ENCODE results near the gene REXO4. TPM values are rescaled to one million over a fixed set of nuclear protein-coding genes. Genes with fewer than 3 reads are reported as not detected.

The REXO4 gene
- total and polyA plus RNA-seq, 9 of the 15 experiments (the other 6 are each of a cell fraction or from before 2014, with no cell fraction given) = 3.4 to 72.9 (median 31.1) TPM

GRCh38 chr9:133375724-133376654 is 41.8 kb downstream of the REXO4 start, which contains the start of the genes STKLD1 and SURF4 (continued):
- TF ChIP-seq DPF2 (IDR thresholded peaks at IDR 0.05) (no peak), SMARCA5 (IDR thresholded peaks at IDR 0.05) (no peak), ZNF407 (IDR thresholded peaks at IDR 0.05; ENCODE audit: low read depth) (no peak), CXXC5 (CRISPR knock-in tag; IDR thresholded peaks at IDR 0.05) (peak; percentile 97), SIRT6 (IDR thresholded peaks at IDR 0.05; ENCODE audit: low read depth, low read length) (no peak), XRCC5 (IDR thresholded peaks at IDR 0.05; ENCODE audit: low read depth, low read length) (0 out of 2 replicates have a peak, but pooled peaks have one; percentile 44), ZNF324 (CRISPR knock-in tag; IDR thresholded peaks at IDR 0.05) (no peak), ZNF124 (CRISPR knock-in tag; IDR thresholded peaks at IDR 0.05) (no peak; the same call in 1 of the 2 replicates), RBM17 (IDR thresholded peaks at IDR 0.05; ENCODE audit: borderline replicate concordance, low read depth, low read length) (no peak), MCM3 (IDR thresholded peaks at IDR 0.05) (no peak), KLF1 (tag; IDR thresholded peaks at IDR 0.05) (peak; percentile 78; the same call in 1 of the 2 replicates), PHTF2 (CRISPR knock-in tag; IDR thresholded peaks at IDR 0.05) (no peak), ZBTB34 (CRISPR knock-in tag; IDR thresholded peaks at IDR 0.05) (no peak), ZNF384 (IDR thresholded peaks at IDR 0.05; ENCODE audit: low read depth, low read length) (no peak), SRSF7 (optimal IDR thresholded peaks at IDR 0.05; ENCODE audit: low read depth, low read length) (no peak)
- TF ChIP-seq, protein P1, sequence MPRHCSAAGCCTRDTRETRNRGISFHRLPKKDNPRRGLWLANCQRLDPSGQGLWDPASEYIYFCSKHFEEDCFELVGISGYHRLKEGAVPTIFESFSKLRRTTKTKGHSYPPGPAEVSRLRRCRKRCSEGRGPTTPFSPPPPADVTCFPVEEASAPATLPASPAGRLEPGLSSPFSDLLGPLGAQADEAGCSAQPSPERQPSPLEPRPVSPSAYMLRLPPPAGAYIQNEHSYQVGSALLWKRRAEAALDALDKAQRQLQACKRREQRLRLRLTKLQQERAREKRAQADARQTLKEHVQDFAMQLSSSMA (CRISPR knock-in tag; IDR thresholded peaks at IDR 0.05) = no peak
- TF ChIP-seq, protein P2, sequence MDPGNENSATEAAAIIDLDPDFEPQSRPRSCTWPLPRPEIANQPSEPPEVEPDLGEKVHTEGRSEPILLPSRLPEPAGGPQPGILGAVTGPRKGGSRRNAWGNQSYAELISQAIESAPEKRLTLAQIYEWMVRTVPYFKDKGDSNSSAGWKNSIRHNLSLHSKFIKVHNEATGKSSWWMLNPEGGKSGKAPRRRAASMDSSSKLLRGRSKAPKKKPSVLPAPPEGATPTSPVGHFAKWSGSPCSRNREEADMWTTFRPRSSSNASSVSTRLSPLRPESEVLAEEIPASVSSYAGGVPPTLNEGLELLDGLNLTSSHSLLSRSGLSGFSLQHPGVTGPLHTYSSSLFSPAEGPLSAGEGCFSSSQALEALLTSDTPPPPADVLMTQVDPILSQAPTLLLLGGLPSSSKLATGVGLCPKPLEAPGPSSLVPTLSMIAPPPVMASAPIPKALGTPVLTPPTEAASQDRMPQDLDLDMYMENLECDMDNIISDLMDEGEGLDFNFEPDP (CRISPR knock-in tag; IDR thresholded peaks at IDR 0.05) = no peak
